Nephron progenitor cell (in vitro differentiated cells): Measurements from ENCODE around the gene TNFRSF4.

Experiments used
- DNase-seq: peaks from one replicate; pipeline ENCODE4 v3.0.0; 2021
- H3K27ac Mint-ChIP-seq: 2 replicates; pipeline ENCODE4 v1.8.0; 2021; ENCODE audit warnings: mild to moderate bottlenecking, moderate library complexity, mixed read lengths
- H3K27me3 Mint-ChIP-seq: 2 replicates; pipeline ENCODE4 v1.8.0; 2021; ENCODE audit warnings: mild to moderate bottlenecking, low read depth, mixed read lengths; ENCODE audit not compliant: poor library complexity
- H3K36me3 Mint-ChIP-seq: 2 replicates; pipeline ENCODE4 v1.8.0; 2021; ENCODE audit warnings: low read depth, mixed read lengths
- H3K4me1 Mint-ChIP-seq: 2 replicates; pipeline ENCODE4 v1.8.0; 2021; ENCODE audit warnings: mixed read lengths
- H3K4me3 Mint-ChIP-seq: 2 replicates; pipeline ENCODE4 v1.8.0; 2021; ENCODE audit warnings: mild to moderate bottlenecking, moderate library complexity, mixed read lengths
- H3K9me3 Mint-ChIP-seq: 2 replicates; pipeline ENCODE4 v1.8.0; 2021; ENCODE audit warnings: mild to moderate bottlenecking, moderate library complexity, mixed read lengths
- TF ChIP-seq, protein P1 (sequence below): fragments of 200-600 bp; sonication (generic); IDR thresholded peaks from 2 replicates; pipeline ENCODE4 v1.5.0; 2021; ENCODE audit warnings: antibody characterized with exemption

TNFRSF4 gene

DNA sequence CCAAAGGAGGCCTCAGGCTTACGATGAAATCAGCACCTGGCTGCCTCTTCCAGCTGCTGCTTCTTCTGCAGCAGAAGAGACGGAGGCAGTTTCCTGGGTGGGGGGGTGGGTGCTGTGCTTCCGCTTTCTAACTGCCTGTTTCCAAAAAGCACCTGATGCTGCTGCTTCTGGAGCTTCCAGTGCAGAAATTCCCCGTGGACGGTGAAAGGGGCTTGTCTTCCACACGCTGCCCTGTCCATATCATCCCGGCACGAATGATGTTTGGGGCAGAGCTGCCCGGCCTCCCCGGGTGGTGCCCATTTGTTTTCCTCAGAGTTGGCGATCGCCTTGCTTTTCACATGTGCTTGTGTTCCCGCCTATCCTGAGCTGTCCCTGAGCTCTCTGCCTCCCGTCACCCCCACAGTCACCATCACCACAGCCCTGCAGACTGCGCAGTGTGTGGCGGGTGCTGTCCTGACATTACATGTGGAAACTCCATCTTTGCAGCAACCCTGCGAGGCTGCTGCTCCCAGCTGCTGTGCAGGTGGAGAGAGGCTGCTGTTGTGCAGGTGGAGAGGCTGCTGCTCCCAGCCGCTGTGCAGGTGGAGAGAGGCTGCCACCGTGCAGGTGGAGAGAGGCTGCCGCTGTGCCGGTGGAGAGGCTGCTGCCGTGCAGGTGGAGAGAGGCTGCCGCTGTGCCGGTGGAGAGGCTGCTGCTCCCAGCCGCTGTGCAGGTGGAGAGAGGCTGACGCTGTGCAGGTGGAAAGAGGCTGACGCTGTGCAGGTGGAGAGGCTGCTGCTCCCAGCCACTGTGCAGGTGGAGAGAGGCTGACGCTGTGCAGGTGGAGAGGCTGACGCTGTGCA, 38.5 kb downstream of the TNFRSF4 start:
- Mint-ChIP-seq H3K9me3 (no peaks in the 10 kb centered on the region), H3K36me3 (no peaks in the 10 kb centered on the region), H3K4me1 (peaks cover 17% of the 10 kb centered on the region), H3K27me3 (peaks cover 47% of the 10 kb centered on the region), H3K27ac (no peak overlapping the region), H3K4me3 (no peak overlapping the region)
- TF ChIP-seq, protein P1, sequence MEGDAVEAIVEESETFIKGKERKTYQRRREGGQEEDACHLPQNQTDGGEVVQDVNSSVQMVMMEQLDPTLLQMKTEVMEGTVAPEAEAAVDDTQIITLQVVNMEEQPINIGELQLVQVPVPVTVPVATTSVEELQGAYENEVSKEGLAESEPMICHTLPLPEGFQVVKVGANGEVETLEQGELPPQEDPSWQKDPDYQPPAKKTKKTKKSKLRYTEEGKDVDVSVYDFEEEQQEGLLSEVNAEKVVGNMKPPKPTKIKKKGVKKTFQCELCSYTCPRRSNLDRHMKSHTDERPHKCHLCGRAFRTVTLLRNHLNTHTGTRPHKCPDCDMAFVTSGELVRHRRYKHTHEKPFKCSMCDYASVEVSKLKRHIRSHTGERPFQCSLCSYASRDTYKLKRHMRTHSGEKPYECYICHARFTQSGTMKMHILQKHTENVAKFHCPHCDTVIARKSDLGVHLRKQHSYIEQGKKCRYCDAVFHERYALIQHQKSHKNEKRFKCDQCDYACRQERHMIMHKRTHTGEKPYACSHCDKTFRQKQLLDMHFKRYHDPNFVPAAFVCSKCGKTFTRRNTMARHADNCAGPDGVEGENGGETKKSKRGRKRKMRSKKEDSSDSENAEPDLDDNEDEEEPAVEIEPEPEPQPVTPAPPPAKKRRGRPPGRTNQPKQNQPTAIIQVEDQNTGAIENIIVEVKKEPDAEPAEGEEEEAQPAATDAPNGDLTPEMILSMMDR: no peak
- peak; percentile 1 for DNase-seq

DNA sequence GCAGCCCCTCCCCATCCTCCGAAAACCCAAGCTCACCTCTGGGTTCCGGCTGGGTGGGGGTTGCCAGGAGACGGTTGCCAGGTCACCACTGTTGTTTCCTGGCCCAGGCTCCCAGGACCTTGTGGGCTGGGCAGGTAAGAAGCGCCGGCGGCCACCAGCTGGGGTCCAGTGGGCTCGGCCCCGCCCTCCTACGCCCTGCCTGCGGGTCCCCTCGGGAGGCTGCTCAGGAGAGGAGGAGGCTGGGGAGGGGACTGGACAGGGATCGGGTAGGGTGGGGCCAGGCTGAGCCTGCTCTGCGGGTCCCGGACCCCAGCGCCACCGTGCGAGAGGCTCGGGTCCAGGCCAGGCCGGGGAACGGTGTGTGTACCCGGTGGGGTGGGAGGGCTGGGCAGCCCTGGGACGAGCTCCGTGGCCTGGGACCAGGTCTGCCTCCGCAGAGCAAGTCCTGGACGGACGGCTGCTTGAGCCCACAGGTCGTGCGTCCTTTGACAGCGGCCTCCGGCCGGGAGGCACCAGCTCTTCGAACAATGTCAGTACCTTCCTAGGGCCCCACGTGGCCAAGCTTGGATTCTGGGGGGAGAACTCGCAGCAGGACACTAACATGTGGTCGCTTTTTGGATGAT, 40.0 kb downstream of the TNFRSF4 start, which contains the start of gene TTLL10:
Gene TTLL10 (plus strand): TSS at position 88 of the 623 bp plus-strand sequence. CDS start 5,336 bp downstream, outside the sequence.
- DNase-seq: peak; percentile 60
- Mint-ChIP-seq H3K9me3 (no peaks in the 10 kb centered on the region), H3K27me3 (peaks cover 53% of the 10 kb centered on the region), H3K27ac (no peak within 1 kb of the TSS), H3K4me3 (no peak within 1 kb of the TSS), H3K4me1 (peaks cover 25% of the 10 kb centered on the region), H3K36me3 (no peaks in the 10 kb centered on the region)
- TF ChIP-seq, protein P1: no peak

DNA sequence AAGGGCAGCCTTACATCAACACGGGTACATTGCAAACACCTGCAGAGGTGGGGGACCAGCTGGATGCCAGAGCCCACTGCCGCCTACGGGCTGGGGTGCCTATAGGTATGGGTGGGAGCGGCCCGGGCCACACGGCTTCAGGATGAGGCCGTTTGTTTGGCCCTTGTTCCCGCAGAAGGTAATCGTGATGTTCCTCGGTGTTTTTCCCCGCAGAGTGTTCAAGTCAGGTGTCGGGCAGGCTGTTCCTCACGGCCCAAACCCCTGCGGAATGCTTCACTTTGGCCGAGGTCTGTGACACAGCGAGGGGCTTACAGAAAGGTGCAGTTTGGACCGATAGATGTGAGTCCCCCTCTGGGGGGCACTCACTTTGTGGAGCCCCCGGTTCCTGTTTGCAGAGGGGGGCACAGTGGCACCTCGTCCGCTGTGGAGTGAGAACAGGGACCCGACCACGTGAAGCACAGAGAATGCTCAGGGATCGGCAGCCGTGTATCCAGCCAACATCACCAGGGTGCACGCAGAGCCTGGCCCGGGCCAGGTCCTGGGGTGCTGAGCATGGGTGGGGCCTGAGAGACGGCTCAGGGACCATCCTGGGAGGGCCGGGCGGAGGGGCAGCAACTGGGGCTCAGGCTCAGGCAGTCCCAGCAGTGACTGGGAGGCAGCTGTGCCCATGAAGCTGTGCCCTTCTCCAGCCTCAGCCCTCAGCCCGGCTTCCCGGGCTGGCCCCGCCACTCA, 40.7 kb downstream of the TNFRSF4 start:
- Mint-ChIP-seq H3K27me3 (peaks cover 53% of the 10 kb centered on the region), H3K9me3 (no peaks in the 10 kb centered on the region), H3K4me3 (no peak overlapping the region), H3K36me3 (no peaks in the 10 kb centered on the region), H3K4me1 (peaks cover 25% of the 10 kb centered on the region), H3K27ac (no peak overlapping the region)
- TF ChIP-seq, protein P1: no peak
- DNase-seq: peak; percentile 3

DNA sequence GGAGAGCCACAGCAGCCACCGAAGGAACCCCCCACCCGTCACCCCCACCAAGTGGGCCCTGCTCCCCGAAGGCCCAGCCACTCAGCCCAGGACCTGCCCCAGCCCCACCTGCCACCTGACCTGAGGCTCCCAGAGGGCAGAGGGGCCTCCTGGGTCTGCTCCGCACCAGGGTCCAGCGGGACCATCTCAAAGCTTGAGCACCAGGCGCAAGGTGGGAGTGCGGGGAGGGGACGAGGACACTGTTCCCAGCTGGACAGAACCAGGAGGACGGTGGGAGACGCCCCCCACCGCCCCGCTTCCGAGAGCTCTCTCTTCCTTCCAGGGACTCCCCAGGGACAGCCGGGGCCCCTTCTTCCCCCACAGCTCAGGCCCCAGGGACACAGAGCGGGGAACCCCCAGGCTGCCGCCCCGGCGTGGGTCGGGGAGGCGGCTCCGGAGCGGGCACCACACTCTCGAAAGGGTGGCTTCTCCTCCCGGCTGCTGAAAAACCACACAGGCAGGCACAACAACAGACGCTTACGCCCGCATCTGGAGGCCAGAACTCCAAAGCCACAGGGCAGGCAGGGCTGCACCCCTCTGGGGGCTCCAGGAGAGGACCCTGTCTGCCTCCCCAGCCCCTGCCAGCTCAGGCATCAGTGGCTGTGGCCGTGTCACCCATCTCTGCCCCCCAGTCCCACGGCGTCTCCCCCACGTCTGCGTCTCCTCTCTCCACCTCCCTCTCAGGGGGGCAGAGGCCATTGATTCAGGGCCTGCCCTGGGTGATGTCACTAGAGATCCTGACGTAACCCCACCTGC, 42.2 kb downstream of the TNFRSF4 start:
- peak; percentile 5 for DNase-seq
- Mint-ChIP-seq H3K4me1 (peaks cover 19% of the 10 kb centered on the region), H3K9me3 (no peaks in the 10 kb centered on the region), H3K4me3 (no peak overlapping the region), H3K36me3 (no peaks in the 10 kb centered on the region), H3K27me3 (peaks cover 43% of the 10 kb centered on the region), H3K27ac (no peak overlapping the region)
- TF ChIP-seq, protein P1: no peak

DNA sequence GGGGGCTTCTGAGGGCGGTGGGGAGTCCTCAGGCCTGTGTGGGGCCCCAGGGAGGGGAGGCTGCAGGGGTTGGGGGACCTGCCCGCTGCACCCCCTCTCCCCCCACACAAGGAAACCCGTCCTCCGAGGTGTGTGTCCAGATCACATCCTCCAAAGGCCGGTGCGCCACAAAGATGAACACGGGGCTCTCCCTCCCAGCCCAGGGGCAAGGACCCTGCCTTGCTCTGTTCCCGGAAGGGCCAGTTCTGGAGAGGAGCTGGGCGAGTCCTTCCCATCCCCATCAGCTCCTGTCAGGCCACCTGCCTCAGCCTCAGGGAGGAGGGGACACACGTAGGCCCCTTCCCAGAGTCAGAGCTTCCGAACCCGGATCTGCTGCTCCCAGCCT, 42.8 kb downstream of the TNFRSF4 start:
- H3K9me3 Mint-ChIP-seq: no peaks in the 10 kb centered on the region
- peak; percentile 10 for DNase-seq
- H3K4me3 Mint-ChIP-seq: no peak overlapping the region
- TF ChIP-seq, protein P1: no peak
- H3K4me1 Mint-ChIP-seq: peaks cover 17% of the 10 kb centered on the region
- no peak overlapping the region for H3K27ac Mint-ChIP-seq
- no peaks in the 10 kb centered on the region for H3K36me3 Mint-ChIP-seq
- H3K27me3 Mint-ChIP-seq: peaks cover 37% of the 10 kb centered on the region
